ENCODE results near the gene LSM14A. TPM values are rescaled to one million over a fixed set of nuclear protein-coding genes. Genes with fewer than 3 reads are reported as not detected.

Gene LSM14A
- total RNA-seq, 1 experiment from 2014 or later, result 199 TPM

- Histone ChIP-seq H3K79me1 (ENCODE audit: insufficient read depth, low read depth, low read length, poor library complexity, severe bottlenecking) (no peaks in the 10 kb centered on the region), H2AK5ac (ENCODE audit: insufficient read length, low read length) (no peak overlapping the region), H3K18ac (ENCODE audit: insufficient read length, low read depth, low read length) (no peak overlapping the region), H4K8ac (replicated peaks; ENCODE audit: insufficient read length, low read depth, low read length) (no peak overlapping the region), H3K23me2 (ENCODE audit: insufficient read length, low read depth, low read length, poor library complexity, severe bottlenecking) (no peaks in the 10 kb centered on the region), H3K79me2 (ENCODE audit: insufficient read depth, low read length) (no peaks in the 10 kb centered on the region), H4K91ac (ENCODE audit: insufficient read length, low read depth, low read length) (no peak overlapping the region), H3K23ac (ENCODE audit: insufficient read length, low read depth, low read length) (no peak overlapping the region), H3K4ac (ENCODE audit: low read depth, low read length) (no peak overlapping the region), H3K4me1 (ENCODE audit: insufficient read depth, low read length) (no peaks in the 10 kb centered on the region), H2BK20ac (ENCODE audit: low read depth, low read length, poor library complexity, severe bottlenecking) (no peak overlapping the region), H3K27me3 (ENCODE audit: insufficient read depth, low read length) (no peaks in the 10 kb centered on the region), H4K5ac (ENCODE audit: insufficient read length, low read depth, low read length) (no peak overlapping the region), H2BK120ac (ENCODE audit: low read depth, low read length, poor library complexity, severe bottlenecking) (no peak overlapping the region), H3K14ac (ENCODE audit: insufficient read depth, low read length) (no peak overlapping the region), H3K4me2 (ENCODE audit: insufficient read depth, insufficient read length, low read length) (no peak overlapping the region), H2BK12ac (ENCODE audit: insufficient read length, low read depth, low read length) (no peak overlapping the region), H2AFZ (ENCODE audit: low read length) (no peak overlapping the region), H3K56ac (ENCODE audit: insufficient read length, low read depth, low read length) (no peak overlapping the region), H3T11ph (ENCODE audit: low read length) (no peak overlapping the region), H3K27ac (ENCODE audit: insufficient read length, low read depth, low read length) (no peak overlapping the region), H2BK5ac (ENCODE audit: insufficient read length, low read length) (no peak overlapping the region), H3K9ac (ENCODE audit: extremely low read depth, insufficient read length, low read length) (no peak overlapping the region), H3K9me3 (ENCODE audit: control insufficient read depth, low read depth, low read length) (no peaks in the 10 kb centered on the region), H2BK15ac (ENCODE audit: low read depth, low read length) (no peak overlapping the region), H4K20me1 (ENCODE audit: control insufficient read depth, insufficient read depth, insufficient read length) (no peaks in the 10 kb centered on the region)
- no peak overlapping the region for H3K27ac Mint-ChIP-seq
- H3K9me3 Mint-ChIP-seq, result no peaks in the 10 kb centered on the region; a peak in 1 of 5 replicates
- no peak for DNase-seq
- no peaks in the 10 kb centered on the region for H3K36me3 Mint-ChIP-seq (ENCODE audit: insufficient read depth in 1 of 3, low read depth in 3 of 3)
- H3K27me3 Mint-ChIP-seq (ENCODE audit: low read depth), result peaks cover 4% of the 10 kb centered on the region; the same call in 1 of the 2 replicates
- TF ChIP-seq CTCF (conservative IDR thresholded peaks at IDR 0.05), result no peak
- H3K4me3 Mint-ChIP-seq, result no peak overlapping the region
- no CpG with 5 or more reads among the region's 1 CpG for WGBS (ENCODE audit: extremely low coverage, insufficient read length, low lambda C conversion rate)
- peaks cover 0 to 9% of the 10 kb centered on the region in 2 experiments; a peak in 1 of 4 replicates for H3K4me1 Mint-ChIP-seq
Observed at GRCh38 chr19:34124828-34125227, 47.5 kb upstream of the LSM14A start.

Measured in H9 (cell line).